GM19452 (cell line): Measurements from ENCODE around the gene IL11RA.

Experiments
- ATAC-seq: cut with Tn5 transposase; IDR thresholded peaks from one replicate; pipeline ENCODE4 v1.9.1; 2021; ENCODE audit not compliant: unreplicated experiment

The IL11RA gene

GRCh38 chr9:34651876-34652601 is at the start of gene IL11RA:
Gene IL11RA, plus strand, starts transcription at chr9:34652185. Its CDS starts 3,033 bp downstream, at chr9:34655218.
- no peak for ATAC-seq

- peak; percentile 56 for ATAC-seq
Measured at GRCh38 chr9:34603610-34604231, 48.3 kb upstream of the IL11RA start.

- no peak for ATAC-seq
Measured at GRCh38 chr9:34606190-34606589, 45.8 kb upstream of the IL11RA start.

- ATAC-seq: no peak
Measured at GRCh38 chr9:34606905-34607304, 45.1 kb upstream of the IL11RA start.

- ATAC-seq: no peak
Measured at GRCh38 chr9:34607331-34607730, 44.7 kb upstream of the IL11RA start.

GRCh38 chr9:34610434-34611206 is 41.4 kb upstream of the IL11RA start:
- ATAC-seq: no peak

- ATAC-seq: no peak
Measured at GRCh38 chr9:34611251-34611810, 40.7 kb upstream of the IL11RA start.

- ATAC-seq: peak; percentile 84
Measured at GRCh38 chr9:34611811-34612787, 39.9 kb upstream of the IL11RA start, which contains the start of gene RPP25L. Gene RPP25L, minus strand, starts transcription at chr9:34612097. Its CDS starts 801 bp downstream, at chr9:34611296.

- ATAC-seq: no peak
Measured at GRCh38 chr9:34612788-34613390, 39.1 kb upstream of the IL11RA start.

GRCh38 chr9:34615132-34615531 is 36.9 kb upstream of the IL11RA start:
- ATAC-seq: no peak

GRCh38 chr9:34620061-34620994 is 31.7 kb upstream of the IL11RA start, which contains the start of gene DCTN3:
Gene DCTN3, minus strand, starts transcription at chr9:34620495. Its CDS starts 31 bp downstream, at chr9:34620464.
- ATAC-seq: peak; percentile 97

- ATAC-seq: no peak
Measured at GRCh38 chr9:34623374-34624235, 28.4 kb upstream of the IL11RA start.

GRCh38 chr9:34624475-34625185 is 27.4 kb upstream of the IL11RA start:
- ATAC-seq: no peak

GRCh38 chr9:34625186-34625486 is 26.8 kb upstream of the IL11RA start:
- no peak for ATAC-seq

GRCh38 chr9:34627716-34628655 is 24.0 kb upstream of the IL11RA start:
- no peak for ATAC-seq
